NCI-H524 treated with DMSO at 0.1 percent for 48 hours (cell line): ENCODE results near the gene ZEB1.

Experiments
- DNase-seq: peaks from one replicate; lab custom pipeline; 2025; lab: John Stamatoyannopoulos, UW

The ZEB1 gene

DNA sequence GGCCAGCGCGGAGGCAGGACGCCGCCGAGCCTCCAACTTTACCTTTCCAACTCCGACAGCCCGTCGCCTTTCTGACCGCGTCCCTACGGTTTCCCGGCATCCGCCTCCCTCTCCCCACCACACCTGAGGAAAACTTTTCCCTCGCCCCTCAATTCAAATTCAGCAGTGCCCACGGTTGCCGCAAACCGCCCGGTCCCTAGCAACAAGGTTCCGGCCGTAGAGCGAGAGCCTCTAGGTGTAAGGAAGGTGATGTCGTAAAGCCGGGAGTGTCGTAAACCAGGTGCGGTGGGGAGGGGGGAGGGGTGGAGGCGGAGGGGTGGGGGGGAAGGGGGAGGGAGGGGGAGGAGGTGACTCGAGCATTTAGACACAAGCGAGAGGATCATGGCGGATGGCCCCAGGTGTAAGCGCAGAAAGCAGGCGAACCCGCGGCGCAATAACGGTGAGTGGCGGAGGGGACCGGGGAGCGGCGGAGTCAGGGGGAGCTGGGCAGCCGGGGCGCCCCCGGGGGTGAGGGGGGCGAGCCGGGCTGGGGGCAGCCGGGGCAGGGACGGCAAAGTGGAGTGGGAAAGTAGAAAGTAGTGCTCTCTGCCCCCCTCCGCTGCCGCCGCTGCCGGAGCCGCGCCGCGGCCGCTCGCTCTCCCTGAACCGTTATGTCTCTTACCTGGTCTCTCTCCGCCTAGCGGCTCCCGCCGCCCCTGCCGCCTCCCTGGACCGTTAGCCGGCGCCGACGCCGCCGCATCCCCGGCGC, at the start of gene ZEB1:
Gene ZEB1 (plus strand): TSS at position 363 of the 748 bp plus-strand sequence. CDS start 19 bp downstream, at position 382.
- peak; percentile 50 for DNase-seq

DNA sequence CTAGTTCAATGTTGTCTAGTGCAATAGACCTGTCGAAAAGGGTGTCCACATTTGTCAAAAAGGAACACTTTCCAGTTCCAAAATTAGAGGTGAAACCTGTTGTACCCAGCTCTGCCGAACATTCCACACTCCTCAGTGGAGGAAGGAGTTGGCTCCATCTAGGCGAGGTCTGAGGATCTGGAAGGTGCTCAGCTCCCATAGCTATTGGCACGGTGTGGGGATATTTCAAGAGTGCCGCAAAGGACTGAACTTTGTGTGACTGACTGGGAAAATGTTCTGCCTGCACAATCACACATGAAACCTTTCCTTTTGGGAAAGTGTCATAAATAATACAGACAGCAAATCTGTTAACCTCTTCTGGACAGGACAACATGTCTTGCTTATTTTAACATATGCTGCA, 48.1 kb upstream of the ZEB1 start:
- no peak for DNase-seq

DNA sequence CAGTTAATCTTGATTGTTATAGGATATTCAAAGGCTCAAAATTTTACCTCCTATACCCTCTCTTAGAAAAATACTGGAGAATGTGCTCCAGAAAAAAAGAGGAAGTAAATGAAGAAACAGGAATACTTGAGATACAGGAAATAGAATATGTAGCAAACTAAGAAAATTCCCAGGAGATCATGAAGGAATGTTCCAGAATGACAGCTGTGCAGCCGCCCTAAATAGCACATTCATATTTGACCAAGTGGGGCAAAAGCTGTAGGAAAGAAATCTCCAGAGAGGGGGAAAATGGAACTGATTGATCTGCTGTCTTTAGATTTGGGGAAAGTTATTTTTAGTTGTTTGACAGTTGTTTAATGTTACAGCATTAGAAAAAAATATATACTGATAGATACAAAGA, 46.2 kb upstream of the ZEB1 start:
- no peak for DNase-seq

DNA sequence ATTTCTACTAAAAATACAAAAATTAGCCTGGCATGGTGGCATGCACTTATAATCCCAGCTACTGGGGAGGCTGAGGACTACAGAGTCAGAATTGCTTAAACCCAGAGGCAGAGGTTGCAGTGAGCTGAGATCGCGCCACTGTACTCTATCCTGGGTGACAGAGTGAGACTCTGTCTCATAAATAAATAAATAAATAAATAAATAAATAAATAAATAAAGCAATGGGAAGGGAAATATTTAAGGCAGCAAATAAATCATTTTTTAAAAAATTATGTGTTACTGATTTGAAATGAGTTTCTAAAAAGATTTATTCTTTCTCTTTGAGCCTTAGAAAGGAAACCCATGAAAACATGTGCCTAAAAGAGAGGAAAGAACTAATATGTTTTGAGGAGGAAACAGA, 45.2 kb upstream of the ZEB1 start:
- no peak for DNase-seq

DNA sequence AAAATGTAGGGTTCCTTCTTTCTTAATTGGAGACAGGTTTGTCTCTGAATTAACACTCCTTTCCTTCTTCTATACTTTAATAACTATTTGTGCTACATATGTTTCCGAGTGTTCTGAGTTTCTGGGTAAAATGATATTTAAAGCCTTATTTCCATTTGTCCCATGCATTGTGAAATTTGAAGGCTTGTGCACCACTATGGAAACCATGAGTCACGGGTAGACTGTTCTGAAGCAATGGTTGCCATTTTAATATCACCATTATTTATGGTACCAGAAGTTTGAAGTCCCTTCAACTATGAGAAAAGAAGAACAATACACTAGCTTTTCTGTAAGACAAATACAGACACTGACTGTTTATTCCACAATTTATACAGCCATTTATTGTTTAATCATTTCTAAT, 44.7 kb upstream of the ZEB1 start:
- DNase-seq: no peak

DNA sequence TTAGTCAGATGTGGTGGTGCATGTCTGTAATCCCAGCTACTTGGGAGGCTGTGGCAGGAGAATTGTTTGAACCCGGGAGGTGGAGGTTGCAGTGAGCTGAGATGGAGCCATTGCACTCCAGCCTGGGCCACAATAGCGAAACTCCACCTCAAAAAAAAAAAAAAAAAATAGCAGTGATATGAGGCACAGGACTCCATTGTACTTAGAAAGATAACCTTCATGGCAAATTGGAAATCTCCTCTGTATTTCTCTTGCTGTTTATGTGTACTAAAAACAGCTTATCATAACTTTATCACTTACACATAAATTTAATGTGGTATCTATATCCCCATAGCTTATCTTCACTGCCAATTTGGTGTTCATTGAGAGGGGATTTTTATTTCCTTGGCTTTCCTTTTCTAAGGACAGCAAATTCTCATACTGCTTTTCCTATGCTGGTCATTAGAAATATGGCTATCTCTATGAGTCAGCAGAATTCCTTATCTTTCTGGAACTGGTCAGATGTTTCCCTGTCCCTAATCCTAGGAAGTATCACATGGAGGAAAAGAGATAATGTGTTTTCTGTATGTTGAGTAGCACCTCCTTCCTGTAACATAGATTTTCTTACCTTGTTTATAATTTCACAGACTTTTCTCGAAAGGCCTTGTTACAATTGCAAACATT, 40.6 kb upstream of the ZEB1 start:
- DNase-seq: no peak

DNA sequence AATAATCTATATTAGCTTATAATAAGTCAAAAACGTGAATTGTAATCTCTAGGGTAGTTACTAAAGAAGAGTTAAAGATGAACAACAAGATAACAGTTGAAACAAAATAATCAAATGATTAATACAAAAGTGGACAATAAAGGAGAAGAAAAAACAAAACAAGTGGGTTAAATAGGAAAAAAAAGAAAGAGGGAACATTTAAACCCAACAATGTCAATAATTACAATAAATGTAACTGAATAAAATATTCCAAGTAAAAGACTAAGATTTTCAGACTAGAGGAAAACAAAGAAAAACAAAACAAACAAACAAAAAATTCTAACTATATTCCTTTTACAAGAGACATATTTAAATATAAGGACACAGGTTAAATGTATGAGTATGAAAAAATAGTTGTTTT, 38.0 kb upstream of the ZEB1 start:
- no peak for DNase-seq

DNA sequence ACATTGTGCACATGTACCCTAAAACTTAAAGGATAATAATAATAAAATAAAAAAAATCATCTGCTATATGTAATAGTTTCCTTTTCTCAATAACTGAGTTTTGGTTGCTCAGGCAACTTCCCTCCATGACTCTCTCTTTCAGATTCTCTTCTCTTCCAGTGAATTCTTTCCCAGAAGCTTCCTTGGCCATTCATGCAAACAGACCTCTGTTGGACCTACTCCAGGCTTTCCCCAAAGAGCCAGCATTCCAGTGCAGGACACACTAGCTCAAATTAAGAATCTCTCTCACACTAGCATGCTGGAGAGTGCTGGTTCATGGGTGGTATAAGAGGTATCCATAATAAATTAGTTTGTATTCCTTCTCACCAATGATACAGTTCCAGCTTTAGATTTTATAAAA, 31.0 kb upstream of the ZEB1 start:
- DNase-seq: no peak

DNA sequence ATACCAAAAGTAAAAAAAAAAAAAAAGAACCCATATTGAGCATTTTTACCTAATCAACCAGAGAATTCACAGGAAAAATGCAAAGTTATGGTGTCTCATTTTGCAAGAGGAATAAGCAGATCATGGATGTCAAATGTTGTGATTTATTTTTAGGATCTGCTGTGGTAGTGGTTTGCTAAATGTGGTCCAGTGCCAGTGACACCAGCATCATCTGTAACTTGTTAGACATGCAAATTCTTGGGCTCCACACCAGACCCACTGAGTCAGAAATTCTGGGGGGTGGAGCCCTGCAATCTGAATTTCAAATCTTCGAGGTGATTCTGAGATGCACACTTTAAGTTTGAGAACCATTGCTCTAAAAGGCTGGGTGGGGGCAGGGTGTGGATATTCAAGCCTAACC, 30.1 kb upstream of the ZEB1 start:
- no peak for DNase-seq

DNA sequence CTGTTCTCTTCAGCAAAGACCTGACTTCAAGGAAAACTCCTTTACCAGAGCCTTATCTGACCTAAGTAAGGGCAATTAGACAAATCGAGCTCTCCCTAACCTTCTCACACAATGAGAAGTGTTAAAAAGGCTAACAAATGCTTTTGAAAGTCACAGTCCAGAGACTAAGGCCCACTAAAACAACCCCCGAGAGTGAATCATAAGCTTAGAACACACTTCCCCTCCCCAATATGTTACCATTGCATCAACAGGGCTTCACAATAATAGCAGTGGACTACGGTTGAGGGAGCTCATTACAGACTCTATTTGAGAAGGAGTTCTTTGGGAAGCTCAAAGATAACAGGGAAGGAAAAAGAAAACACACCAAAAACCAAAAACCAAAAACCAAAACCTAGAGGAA, 28.6 kb upstream of the ZEB1 start:
- no peak for DNase-seq

DNA sequence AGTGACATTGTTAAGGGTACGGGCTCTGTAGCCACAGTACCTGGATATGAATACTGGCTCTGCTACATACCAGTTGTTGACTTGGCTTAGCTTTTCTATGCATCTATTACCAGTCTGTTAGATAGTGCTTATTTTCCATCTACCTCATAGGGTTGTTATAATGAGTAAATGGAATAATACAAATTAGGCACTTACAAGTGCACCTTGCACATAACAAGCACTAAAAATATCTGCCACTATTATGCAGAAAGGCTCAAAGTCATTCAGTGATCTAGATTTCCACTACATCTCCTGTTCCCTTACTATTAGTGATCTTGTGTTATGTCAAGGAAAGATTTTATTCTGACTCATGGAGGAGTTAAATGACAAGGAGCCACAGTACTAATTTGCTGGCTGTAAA, 27.9 kb upstream of the ZEB1 start:
- DNase-seq: no peak

DNA sequence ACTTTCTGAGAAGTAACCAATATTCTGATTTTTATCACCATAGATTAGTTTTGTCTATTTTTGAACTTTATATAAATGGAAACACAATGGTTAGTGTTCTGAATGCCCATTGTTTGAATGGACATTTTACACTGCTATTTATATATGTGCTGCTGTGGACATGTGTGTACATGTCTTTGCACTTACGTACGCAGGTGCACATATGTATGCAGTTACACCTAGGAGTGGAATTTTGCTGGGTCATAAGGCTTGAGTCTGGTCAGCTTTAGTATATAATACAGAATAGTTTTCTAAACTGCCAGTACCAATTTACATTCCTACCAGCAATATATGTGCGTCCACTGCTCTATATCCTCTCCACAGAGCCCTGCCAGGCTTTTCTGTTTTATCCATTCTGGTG, 24.5 kb upstream of the ZEB1 start:
- DNase-seq: no peak

DNA sequence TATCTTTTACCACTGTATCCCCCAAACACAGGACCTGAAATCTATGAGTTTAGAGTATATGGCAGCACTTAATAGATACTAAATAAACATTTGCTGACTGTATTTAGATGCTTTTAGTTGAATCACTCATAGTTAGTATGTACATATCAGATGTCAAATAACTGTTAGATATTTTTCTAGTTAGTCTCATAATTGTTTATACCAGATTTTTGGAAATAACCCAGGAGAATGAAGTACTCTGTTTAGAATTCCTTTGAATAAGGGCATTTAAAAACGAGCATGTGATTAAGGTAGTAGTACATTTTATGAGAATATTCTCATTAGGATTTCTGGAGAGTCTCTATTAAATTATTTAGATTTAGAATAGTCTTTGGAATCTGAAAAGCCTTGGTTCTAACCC, 22.3 kb upstream of the ZEB1 start:
- DNase-seq: no peak

DNA sequence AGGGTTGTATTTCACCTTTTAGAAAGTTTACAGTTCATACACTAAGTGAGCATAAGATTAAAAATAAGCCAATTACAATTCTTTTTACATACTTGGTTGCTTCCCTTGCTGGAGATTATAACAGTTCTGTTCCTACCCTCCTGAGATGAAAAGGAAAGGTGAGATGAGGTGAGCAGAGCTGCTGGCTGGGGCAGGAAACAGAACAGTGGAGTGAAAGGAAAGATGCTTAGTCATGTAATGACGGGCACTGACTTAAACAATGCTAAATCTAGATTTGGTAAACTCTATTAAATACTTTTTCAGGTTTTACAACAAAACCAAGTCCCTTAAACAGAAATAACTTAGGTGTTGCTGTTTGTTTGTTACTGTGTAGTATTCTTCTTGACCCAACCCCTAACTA, 19.9 kb upstream of the ZEB1 start:
- no peak for DNase-seq

DNA sequence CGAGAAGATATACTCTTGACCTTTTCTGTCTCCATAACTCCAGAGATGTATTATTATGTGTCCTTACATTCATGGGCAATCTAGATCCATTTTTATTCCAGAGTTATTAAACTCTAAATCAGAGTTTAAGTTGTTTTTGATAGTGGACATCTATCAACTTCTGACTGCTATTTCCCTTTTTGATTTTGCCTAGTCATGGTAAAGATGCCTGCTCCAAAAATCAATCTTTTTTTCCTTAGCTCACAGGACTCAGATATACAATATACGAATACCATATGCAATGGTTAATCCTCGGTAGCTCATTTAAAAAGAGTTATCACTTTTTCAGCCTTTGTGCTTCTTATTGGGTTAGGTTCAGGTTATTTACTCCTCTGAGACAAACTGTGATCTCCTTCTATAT, 15.8 kb upstream of the ZEB1 start:
- no peak for DNase-seq

DNA sequence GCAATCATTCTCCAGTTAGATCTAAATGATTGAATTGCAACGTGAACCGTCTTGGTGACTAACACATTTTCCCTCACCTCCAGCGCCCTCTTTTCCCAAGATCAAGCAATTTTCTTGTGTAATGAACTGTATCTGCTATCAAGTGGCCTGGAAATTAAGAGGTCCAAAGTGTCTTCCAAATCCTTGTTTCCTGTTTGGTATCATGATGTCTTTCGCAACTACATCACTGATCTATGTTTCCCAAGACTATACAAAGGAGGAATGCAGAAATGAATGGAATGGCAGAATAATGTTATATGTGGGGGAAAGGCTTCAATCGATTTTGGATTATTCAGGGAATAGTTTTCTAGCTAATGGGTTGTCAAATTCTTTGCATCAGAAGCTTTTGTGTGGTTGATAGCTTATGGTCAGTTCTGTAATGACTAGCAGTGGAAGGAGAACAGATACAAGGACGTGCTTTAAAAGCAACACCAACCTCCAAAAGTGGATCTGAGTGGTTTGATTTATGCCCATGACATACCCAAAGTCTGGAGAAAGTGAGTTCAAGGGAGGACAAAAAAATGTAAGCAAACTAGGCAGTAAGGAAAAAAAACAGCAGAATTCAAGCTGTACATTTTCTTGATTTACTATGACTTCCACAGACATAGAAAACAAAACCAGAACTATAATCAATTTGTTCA, 14.6 kb upstream of the ZEB1 start:
- no peak for DNase-seq

DNA sequence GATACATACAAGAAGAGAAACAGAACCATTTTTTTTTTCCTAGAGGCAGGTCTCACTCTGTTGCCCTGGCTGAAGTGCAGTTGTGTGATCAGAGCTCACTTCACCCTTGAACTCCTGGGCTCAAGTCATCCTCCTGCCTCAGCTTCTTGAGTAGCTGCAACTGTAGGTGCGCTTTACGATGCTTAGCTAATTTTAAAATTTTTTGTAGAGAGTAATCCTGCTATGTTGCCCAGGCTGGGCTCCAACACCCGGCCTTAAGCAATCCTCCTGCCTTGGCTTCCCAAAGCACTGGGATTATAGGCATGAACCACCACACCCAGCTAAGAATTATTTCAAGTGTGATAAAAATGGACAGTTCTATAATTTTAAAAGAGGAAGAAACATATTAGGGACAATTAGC, 5.6 kb upstream of the ZEB1 start:
- DNase-seq: no peak

DNA sequence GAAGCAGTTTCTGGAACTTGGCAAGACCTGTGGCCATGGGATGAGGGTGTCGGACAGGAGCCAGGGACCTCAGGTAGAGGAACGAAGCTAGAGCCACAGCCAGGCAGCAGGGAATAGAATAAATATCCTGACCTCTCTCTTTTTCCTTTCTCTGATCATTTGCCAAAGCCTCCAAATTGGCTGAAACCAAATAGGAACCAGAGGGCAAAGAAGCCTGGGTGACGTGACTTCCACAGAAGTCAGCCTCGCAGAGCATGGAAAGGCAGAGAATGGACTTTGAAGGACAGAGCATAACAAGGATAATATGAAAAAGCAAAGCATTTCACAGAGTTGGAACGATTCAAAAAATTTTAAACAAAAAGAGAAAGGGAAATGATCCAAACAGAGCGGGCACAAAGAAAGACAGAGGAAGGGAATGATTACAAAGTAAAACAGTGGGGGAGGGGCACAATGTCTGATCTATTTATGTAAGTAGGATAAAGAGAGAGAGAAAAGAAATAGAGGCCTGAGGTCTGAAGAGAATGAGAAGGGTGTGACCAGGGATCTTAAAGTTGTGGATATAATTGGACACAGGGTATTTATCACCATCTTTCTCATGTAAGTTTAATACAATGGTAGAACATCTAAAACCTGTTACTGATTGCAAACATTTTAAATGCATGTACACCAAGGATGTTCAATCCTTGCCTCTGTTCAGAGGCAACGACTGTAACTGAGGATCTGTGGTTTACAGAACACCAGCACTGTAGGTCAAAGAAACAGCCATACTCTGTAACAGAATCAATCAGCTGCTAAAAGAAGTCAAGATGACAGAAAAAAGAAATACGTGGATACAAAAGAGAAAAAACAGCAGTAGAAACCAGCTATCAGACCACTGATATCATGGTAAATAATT, 4.5 kb upstream of the ZEB1 start:
- DNase-seq: no peak

DNA sequence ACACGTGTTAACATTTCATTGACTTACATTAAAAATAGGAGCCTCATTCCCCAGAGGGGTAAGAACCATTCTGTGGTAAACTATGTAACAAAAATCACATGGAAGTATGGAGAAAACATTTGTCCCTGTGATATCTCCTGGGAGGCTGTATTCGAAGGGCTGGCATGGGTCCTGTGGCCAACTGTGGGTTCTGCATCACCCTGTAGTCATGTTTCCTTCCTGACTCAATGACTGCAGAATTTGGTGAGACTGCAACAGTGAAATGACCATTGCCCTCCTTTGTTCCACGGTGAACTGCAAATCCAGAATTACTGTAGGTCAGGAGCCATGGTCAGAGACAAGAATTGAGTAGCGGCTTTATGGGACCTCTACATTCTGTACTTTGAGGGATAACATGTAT, 3.6 kb upstream of the ZEB1 start:
- DNase-seq: no peak

DNA sequence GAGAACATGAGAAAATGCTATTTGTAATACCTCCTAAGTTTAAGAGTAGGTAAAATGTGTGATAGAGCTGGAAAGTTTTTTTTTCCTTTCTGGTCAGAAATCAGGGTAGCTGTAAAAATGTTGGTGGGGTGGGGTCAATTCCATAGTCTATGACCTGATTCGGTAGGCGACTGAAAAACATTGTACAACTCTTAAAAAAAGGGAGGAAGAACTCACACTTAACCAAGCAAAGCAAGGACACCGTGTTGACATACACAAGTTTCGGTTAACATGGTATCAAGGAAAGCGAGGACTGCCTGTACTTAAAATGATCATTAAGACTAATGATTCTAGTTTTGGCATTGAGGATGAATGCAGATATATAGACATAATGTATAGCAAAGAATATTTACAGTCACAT, 1.8 kb upstream of the ZEB1 start:
- DNase-seq: no peak

DNA sequence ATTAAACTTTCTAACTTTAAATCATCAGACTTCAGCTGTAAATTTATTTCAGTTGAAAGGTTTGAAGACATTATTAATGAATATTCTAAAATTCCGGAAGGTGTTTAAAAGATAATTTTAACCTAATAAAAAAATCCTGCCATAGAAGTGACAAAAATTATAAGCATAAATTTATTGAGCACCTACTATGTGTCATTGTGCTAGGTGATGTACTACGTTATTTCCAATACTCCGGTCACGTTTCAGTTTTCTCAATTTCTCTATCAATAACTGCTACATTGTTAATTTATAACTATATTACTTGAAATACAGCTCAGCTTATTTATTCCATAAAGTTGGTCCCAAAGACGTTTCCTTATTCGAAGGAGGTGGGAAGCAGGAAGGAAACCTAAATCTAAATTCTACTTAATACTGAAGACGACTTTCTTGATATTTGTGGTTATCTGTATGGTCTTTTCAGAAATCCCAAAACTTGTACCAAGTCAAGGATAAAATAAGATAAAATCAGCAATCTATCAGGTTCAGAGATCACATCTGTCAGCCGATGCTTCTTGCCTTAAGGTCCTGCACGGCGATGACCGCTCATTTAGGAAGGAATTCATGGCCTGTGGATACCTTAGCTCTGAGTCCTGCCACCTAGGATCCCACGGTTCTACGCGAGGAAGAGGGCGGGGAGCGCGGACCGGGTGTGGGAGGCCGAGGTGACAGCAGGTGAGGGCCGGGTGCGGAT, 1.2 kb upstream of the ZEB1 start:
- no peak for DNase-seq

DNA sequence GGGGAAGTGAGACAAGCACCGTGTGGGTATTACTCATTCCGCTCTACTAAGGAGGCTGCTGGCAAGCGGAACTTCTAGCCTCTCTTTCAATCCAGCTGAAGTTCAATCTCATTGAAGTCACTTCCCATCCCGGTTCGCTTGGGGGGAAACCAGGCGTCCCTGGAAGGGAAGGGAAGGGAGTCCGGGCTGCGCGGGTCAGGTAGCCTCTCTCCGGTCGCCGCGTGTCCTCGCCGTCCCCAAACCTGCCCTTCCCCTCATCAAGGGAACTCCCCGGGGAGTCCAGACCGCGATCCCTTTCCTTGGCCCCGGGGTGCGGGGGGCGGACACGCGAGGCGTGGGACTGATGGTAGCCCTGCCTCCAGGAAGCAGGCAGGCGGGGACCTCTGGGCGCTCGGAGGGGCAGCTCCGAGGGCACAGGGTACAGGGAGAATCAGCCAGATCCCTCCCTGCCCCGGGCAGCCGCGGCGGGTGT, 598 bp upstream of the ZEB1 start:
- DNase-seq: no peak
